Right ventricle myocardium inferior (tissue), 1 donor: ENCODE data around the gene WDR45B. TPM values are rescaled to one million over a fixed set of nuclear protein-coding genes. Genes with fewer than 3 reads are reported as not detected.
A peak's percentile ranks its signal among the peaks of the same experiment; 100 is the strongest.
"Not testable (repeated sequence)": the region's sequence is repeated elsewhere in the genome, so short reads cannot be mapped to it uniquely, and the experiment has no call there.

Source experiments
- ATAC-seq: fragments of 200-7000 bp; cut with Tn5 transposase; one replicate; pipeline ENCODE4 v1.9.1; 2020; ENCODE audit warnings: mild to moderate bottlenecking, moderate library complexity
- DNase-seq: peaks from one replicate; pipeline ENCODE4 v3.0.0; 2021; ENCODE audit errors: missing footprints
- intact Hi-C: fragments of 100-400 bp; cut with DNase I; formaldehyde crosslinking; loops from one replicate; pipeline ENCODE4 v1.11.0; 2022
- total RNA-seq: library from RNA; stranded (reverse); fragmentation: NEBNext Ultra II Directional; extraction: Animal tissue kit (Norgen Biotek cat#: 25700); gene quantifications from one replicate; pipeline ENCODE4 v1.2.1, GENCODE V29; 2021
- donor health status: DM: no; HTN: yes; CAD: no; lungs with severe emphysema.

WDR45B gene
- total RNA-seq, 1 donor from 2014 or later, result 38.0 TPM

- no peak for DNase-seq
- ATAC-seq, result no peak
- intact Hi-C loops, result no loop called here
Measured at GRCh38 chr17:82593590-82594087, 54.6 kb downstream of the WDR45B start.

GRCh38 chr17:82592767-82593589, 55.3 kb downstream of the WDR45B start:
- no peak for DNase-seq
- intact Hi-C loops, result no loop called here
- ATAC-seq, result peak; percentile 46

- no peak for DNase-seq
Measured at GRCh38 chr17:82592289-82592766, 55.9 kb downstream of the WDR45B start.

GRCh38 chr17:82590881-82591539, 57.2 kb downstream of the WDR45B start:
- intact Hi-C loops, result no loop called here
- peak; percentile 6 for ATAC-seq
- DNase-seq, result no peak

More at GRCh38 chr17:82592289-82592766, 55.9 kb downstream of the WDR45B start:
- intact Hi-C loops, result no loop called here
- ATAC-seq, result peak; percentile 26

GRCh38 chr17:82590216-82590615, 58.0 kb downstream of the WDR45B start:
- DNase-seq (no peak), ATAC-seq (no peak)
- intact Hi-C loops, result no loop called here

GRCh38 chr17:82589851-82590180, 58.4 kb downstream of the WDR45B start:
- DNase-seq, result no peak
- intact Hi-C loops, result no loop called here
- no peak for ATAC-seq

GRCh38 chr17:82588266-82589175, 59.7 kb downstream of the WDR45B start:
- intact Hi-C loops, result no loop called here
- ATAC-seq (no peak), DNase-seq (no peak)

- ATAC-seq (no peak), DNase-seq (no peak)
- intact Hi-C loops, result no loop called here
Measured at GRCh38 chr17:82587234-82588086, 60.8 kb downstream of the WDR45B start.

- DNase-seq (no peak), ATAC-seq (no peak)
- intact Hi-C loops, result no loop called here
Measured at GRCh38 chr17:82586576-82587233, 61.5 kb downstream of the WDR45B start.

GRCh38 chr17:82585935-82586575, 62.2 kb downstream of the WDR45B start:
- intact Hi-C loops, ATAC-seq, DNase-seq: not testable (repeated sequence)

GRCh38 chr17:82583720-82584234, 64.5 kb downstream of the WDR45B start:
- DNase-seq (no peak), ATAC-seq (no peak)

GRCh38 chr17:82582709-82583108, 65.5 kb downstream of the WDR45B start:
- ATAC-seq (no peak), DNase-seq (no peak)
- intact Hi-C loops, result no loop called here

More at GRCh38 chr17:82583720-82584234, 64.5 kb downstream of the WDR45B start:
- intact Hi-C loops, result no loop called here

- ATAC-seq (no peak), DNase-seq (no peak)
- intact Hi-C loops, result no loop called here
Measured at GRCh38 chr17:82582213-82582612, 66.0 kb downstream of the WDR45B start.

- intact Hi-C loops, ATAC-seq, DNase-seq: not testable (repeated sequence)
Measured at GRCh38 chr17:82579969-82580368, 68.3 kb downstream of the WDR45B start.

GRCh38 chr17:82577300-82577699, 70.9 kb downstream of the WDR45B start:
- intact Hi-C loops, result no loop called here
- DNase-seq (no peak), ATAC-seq (no peak)

GRCh38 chr17:82575581-82576221, 72.5 kb downstream of the WDR45B start:
- ATAC-seq, intact Hi-C loops, DNase-seq: not testable (repeated sequence)
